GM19452 (cell line): ENCODE measurements around the gene FTO.

Experiments
- ATAC-seq: cut with Tn5 transposase; IDR thresholded peaks from one replicate; pipeline ENCODE4 v1.9.1; 2021; ENCODE audit not compliant: unreplicated experiment

Gene FTO

DNA sequence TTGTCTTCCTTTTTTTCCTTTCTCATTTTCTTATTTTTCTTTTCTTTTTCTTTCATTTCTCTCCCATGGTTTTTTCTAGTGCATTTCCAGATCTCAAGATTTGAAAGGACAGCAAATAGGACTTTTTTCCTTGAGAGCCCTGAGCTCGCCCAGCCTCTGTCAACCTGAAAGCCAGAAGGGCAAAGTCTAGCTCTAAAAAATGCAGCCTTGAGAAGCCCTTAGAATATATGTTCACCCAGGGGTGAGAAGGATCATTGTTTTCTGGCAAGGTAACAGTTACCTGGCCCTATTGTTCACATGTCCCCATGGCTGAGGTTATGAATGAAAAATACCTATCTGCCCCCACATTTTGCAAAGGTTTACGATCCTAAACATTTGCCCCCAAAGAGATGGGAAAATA, 364.3 kb downstream of the FTO start:
- no peak for ATAC-seq

DNA sequence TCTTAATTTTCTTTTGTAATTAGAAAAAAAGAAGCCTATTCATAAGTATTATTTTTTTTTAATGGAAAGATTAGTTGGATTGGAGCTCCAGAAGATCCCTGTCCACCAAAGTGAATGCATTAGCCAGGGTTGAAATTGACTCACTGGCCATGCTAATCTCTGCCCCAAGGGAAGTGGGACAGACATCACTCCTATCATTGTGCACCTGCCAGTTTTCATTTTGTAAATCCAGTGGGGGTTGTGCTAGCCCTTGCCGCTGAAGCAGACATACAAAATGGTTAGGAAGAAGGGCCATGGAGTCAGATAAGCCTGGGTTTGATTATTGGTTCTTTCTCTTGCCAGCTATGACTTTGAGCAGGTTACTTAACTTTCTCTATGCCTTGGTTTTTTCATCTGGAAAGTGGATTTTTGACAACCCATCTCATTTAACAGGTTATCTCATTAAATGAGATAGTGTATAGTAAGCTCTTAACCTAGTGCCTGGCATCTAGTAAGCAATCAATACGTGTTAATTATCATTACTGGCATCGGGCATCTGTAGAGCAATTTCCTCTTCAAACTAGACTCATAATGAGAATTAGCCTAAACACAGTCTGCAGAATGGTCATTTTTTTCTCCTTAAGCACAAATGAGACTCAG, 365.8 kb downstream of the FTO start:
- no peak for ATAC-seq

DNA sequence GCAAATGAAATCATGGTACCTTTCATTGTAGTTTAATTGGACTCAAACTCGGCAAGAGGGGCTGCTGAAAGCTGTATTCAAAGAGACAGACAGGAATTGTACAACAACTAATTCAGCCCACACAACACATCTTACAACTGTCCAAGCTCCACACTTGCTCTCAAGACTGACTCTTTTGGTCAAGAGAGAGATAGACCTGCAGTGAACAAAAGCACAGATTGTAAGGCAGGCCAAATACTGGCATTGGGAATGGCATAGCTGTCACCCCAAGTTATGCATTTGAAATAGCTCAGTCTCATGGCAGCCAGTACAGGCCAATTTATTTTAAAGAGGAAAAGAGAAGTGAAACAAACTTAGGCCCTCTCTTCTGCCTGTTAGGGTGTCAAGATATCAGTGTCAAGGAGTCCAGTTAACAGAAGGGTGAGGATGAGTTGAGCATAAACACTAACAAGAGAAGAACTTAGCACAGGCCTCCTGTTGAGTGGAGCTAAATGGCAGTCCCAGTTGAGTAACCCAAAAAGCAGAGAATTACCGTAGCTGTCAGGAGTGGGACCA, 366.9 kb downstream of the FTO start:
- ATAC-seq = no peak

DNA sequence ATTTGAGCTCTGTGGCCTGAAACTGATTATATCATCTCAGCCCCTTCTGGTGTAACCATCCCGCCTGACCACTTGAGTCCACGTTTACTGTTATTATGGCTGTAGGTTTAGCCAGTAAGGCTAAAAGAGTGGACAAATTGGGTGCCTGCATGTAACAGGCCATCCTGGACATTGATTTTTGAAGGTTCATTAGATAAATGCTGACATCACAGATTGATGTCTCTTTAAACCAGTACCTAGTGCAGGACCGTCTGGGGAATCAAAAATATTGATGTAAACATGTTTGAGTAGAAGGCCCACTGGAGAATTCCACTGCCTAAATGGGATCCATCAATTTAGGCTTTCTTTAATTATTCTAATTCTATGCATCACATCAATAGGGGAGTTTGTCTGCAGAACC, 367.6 kb downstream of the FTO start:
- ATAC-seq = no peak

DNA sequence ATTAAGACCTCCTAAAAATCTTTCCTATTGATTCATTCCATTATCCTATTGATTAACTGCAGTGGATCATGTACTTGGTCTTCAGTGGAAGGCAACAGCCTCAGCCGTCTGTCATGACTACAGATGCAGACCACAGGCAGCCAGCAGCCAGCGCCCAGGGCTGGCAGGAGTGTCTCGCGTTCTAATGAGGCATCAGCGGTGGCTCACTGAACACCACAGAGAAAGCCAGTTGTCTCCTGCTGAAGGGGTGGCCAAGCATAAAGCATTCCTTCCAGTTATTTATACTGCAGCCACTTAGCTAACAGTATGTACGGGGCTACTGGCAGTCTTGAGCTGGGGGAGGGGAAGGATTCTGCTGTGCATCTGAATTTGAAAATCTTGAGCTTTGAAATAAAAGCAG, 368.3 kb downstream of the FTO start:
- no peak for ATAC-seq

DNA sequence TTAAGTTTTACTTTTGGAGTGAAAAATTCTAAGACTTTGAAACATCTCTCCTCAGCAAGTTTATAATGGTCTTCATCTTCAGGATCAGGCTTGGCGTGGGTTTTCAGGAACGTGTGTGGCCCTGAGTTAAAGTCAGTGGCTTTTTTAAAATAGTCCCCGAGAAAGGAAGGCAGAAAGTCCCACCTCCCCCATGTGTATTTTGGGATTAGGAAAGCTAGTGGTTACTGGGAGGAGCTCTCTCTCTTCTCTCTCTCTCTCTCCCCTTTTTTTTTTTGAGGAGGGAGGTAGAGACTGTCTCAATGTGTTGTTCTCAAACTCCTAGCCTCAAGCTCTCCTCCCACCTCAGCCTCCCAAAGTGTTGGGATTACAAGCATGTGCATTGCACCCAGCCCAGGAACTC, 369.4 kb downstream of the FTO start:
- no peak for ATAC-seq

GRCh38 chr16:54075446-54075845, 371.5 kb downstream of the FTO start:
- ATAC-seq = no peak

- no peak for ATAC-seq
These were observed 372.1 kb downstream of the FTO start for GRCh38 chr16:54076006-54076504.

GRCh38 chr16:54077050-54077821, 373.3 kb downstream of the FTO start:
- ATAC-seq = no peak

- no peak for ATAC-seq
These were observed 376.6 kb downstream of the FTO start for GRCh38 chr16:54080524-54081008.

GRCh38 chr16:54086791-54087190, 382.8 kb downstream of the FTO start:
- ATAC-seq = no peak

GRCh38 chr16:54090602-54091001, 386.6 kb downstream of the FTO start:
- ATAC-seq = no peak

DNA sequence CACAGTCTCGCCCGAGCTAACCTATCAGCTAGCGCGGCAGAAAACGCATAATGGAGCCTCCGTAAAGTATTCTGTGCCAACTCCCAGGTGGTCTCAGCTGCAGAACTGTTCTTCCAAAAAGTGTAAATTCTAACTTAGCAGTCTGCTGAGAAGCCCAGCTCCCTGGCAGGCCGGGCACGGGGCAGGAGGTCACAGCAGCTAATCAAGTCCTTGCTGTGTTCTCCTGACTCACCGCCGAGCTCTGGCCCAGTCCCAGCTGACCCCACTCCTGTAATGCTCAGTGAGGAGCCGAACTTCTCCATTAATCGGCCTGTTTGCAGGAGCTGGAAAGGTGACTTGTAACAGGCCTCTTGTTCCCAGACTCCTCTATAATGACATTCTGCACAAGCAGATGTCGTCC, 389.3 kb downstream of the FTO start:
- ATAC-seq = no peak

- ATAC-seq = no peak
These were observed 390.7 kb downstream of the FTO start for GRCh38 chr16:54094641-54095040.

DNA sequence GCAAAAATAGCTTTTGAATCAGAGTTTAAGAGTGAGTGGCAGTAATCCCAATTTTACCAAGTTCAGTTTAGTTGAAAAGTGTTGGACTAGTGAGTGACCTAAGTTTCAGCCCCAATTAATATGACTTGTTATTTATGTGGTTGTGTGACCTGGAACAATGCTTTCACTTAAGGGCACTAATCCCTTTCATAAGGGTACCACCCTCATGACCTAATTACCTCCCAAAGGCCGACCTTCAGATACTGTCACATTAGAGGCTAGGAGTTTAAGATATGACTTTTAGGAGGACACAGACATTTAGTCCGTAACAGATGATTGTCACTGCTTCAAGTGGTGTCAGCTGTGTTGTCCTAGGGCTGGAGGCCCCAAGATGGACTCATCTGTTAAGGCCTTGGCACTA, 392.7 kb downstream of the FTO start:
- ATAC-seq = no peak

- ATAC-seq = no peak
These were observed 393.8 kb downstream of the FTO start for GRCh38 chr16:54097774-54098173.

DNA sequence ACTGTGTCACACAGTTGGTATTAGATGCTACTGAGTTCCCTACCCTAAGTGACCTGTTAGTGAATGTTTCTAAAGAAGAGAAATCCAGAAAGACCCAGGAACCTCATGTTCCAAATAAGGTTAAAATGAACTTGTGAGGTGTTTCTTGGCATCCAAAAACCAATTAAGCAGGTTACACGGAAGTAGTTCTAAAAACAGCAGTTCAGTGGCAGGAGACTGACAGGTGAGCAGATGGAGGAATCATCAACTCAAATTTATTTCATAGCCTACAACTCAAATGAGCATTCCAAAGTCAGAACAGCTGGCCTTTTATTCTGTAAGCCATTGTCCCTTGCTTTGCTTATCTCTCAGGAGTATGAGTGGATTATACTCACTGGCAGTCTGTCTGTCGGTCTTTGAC, 394.3 kb downstream of the FTO start:
- no peak for ATAC-seq

GRCh38 chr16:54099627-54100026, 395.7 kb downstream of the FTO start:
- ATAC-seq = no peak

- ATAC-seq = no peak
These were observed 399.2 kb downstream of the FTO start for GRCh38 chr16:54102888-54103866.

DNA sequence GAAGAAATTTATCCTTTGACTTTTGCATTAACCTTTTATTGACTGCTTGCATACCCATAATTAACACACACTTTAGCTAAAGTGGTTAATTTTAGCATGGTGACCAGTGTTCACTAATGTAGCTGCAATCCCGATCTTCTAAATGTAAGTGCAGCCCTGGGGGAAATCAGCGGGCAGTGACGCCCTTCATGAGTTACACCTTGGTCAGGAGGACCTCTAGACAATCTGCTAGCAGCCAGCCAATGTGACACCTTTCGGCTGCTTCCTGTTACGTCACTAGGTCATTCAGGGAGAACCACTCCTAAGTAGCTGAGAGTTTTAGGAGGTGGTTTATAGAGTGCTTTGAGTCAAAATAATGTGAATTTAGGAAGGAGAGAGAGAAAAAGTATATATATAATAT, 402.1 kb downstream of the FTO start:
- ATAC-seq = no peak
